ENCODE data around the gene APMAP.
"Not testable (repeated sequence)": the region's sequence is repeated elsewhere in the genome, so short reads cannot be mapped to it uniquely, and the experiment has no call there.

Gene APMAP

GRCh38 chr20:24930724-24931688 is 61.5 kb downstream of the APMAP start:
- DNase-seq, result not testable (repeated sequence)

DNA sequence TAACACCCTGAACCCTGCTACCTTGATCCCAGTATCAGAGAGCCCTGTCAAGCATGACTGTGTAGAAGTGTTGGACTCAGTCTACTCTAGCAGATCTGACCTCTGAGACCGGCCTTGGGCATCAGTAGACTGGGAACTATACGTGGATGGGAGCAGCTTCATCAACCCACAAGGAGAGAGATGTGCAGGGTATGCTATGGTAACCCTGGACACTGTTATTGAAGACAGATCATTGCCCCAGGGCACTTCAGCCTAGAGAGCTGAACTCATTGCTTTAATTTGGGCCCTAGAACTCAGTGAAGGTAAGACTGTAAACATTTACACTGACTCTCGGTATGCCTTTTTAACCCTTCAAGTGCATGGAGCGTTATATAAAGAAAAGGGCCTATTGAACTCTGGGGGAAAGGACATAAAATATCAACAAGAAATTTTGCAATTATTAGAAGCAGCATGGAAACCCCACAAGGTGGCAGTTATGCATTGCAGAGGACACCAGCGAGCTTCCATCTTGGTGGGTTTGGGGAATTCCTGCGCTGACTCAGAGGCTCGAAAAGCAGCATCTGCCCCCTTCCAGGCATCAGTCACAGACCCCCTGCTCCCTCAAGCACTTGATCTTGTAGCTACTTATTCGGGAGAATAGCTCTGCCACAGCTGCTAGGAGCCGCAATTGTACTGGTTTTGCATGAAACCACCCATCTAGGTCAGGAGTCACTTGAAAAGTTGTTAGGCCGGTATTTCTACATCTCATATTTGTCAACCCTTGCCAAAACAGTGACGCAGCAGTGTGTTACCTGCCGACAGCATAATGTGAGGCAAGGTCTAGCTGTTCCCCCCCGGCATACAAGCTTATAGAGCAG is 62.5 kb downstream of the APMAP start:
- DNase-seq, result not testable (repeated sequence)

DNA sequence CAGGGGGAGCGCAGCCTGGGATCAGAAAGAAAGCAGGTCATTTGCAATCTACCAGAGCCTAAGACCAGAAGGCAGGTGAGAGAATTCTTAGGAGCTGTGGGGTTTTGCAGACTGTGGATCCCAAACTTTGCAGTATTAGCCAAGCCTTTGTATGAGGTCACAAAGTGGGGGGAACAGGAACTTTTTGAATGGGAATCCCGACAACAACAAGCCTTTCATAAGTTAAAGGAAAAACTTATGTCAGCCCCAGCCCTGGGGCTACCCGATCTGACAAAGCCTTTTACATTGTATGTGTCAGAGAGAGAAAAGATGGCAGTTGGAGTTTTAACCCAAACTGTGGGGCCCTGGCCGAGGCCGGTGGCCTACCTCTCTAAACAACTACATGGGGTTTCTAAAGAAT is 63.3 kb downstream of the APMAP start:
- not testable (repeated sequence) for DNase-seq

DNA sequence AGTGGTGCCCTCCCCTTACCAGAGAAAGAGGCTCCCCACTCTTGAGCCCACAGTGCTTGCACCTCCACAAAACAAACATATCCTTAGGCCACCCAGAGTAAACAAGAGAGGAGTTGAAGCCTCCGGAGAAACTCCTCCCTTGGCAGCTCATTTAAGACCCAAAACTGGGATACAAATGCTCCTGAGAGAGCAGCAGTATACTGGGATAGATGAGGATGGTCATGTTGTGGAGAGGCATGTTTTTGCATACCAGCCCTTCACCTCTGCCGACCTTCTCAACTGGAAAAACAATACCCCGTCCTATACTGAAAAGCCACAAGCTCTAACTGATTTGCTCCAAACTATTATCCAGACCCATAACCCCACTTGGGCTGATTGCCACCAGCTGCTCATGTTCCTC is 71.8 kb downstream of the APMAP start:
- DNase-seq, result not testable (repeated sequence)

DNA sequence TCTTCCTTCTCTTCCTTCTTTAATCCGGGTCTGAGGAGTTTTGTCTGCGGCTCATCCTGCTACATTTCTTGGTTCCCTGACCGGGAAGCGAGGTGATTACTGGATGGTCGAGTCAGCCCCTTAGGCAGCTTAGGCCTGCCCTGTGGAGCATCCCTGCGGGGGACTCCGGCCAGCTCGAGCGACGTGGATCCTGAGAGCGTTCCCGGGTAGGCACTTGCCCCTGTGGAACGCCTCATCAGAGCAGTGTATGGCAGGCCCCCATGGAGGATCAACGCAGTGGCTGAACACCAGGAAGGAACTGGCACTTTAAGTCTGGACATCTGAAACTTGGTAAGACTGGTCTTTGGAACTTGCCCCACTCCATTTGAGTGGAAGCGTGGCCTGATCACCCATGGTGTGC is 72.9 kb downstream of the APMAP start:
- not testable (repeated sequence) for DNase-seq

DNA sequence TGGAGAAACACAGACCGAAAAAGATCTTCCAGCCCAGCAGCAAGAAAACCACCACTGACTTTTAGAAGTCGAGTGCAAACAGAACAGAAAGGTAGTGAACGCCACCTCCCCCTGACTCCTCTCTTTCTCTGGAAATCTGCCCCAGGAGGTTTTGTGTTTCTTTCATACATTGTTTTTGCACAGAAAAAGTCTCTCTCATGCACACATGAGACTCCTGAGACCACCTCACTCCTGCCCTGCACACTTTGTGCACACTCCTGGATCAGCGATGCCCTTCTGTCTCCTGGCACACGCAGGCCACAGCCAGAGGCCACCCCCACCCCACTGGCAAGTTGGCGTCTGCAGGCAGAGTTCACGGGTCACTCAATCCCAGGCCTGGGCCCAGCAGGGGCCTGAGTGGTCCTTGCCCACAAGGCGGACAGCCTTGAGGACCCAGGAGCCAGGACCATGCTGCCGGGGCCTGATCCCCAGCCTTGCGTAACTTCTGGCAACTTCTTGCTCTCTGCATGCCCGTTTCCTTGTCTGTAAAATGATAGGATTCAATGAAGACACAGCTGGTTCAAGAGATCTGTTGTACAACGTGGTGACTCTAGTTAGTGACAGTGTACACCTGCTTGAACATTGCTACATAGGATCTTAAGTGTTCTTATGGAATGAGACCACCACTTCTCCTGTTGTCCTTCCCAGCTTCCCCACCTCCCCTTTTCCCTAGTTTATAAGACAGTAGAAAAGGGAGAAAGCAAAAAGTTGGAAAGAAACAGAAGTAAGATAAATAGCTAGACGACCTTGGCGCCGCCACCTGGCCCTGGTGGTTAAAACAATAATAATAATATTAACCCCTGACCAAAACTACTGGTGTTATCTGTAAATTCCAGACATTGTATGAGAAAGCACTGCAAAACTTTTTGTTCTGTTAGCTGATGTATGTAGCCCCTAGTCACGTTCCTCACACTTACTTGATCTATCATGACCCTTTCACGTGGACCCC is 73.7 kb downstream of the APMAP start:
- no peak for DNase-seq

GRCh38 chr20:24917797-24918578 is 74.6 kb downstream of the APMAP start:
- peak in 12 of 14 donors; percentile 9 to 77 (median 46) for DNase-seq

DNA sequence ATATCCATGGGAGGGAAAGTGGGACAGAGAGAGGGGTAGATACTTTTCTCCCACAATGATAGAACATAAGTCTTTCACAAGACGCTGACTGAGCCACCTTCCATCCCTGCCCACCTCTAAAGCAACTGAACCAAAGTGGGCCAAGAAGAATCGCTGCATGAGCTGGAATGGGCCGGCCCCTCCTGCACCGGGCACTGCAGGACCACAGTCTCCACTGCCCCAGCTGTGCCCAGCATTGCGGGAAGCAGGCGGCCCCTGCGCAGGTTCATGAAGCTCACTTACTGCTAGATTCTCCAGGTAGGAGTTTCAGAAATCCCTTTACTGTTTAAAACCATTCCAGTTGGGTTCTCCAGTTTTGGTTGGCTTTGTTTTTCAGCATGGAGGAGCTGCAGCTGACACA is 75.5 kb downstream of the APMAP start:
- DNase-seq, result no peak

GRCh38 chr20:24916412-24916811 is 76.1 kb downstream of the APMAP start:
- no peak for DNase-seq

DNA sequence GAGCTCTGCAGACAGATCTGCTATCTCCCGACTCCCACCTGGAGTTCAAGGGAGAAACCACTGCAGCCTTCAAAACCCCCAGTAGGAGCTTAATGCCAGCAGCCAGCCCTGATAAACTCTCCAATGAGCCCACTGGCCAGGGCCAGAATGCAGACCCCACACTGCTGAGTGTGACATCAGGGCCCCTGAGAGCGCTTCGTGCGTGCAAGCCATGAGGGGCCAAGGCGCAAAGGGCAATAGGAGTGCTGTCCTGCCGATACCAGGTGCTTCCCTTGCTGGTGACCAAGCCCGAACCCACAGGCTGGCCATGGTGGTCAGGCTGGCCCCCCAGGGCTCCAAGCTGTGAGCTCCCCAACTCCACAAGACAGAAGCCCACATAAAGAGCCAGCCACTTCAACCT is 76.7 kb downstream of the APMAP start:
- DNase-seq, result no peak

GRCh38 chr20:24915440-24915839 is 77.1 kb downstream of the APMAP start:
- no peak for DNase-seq

DNA sequence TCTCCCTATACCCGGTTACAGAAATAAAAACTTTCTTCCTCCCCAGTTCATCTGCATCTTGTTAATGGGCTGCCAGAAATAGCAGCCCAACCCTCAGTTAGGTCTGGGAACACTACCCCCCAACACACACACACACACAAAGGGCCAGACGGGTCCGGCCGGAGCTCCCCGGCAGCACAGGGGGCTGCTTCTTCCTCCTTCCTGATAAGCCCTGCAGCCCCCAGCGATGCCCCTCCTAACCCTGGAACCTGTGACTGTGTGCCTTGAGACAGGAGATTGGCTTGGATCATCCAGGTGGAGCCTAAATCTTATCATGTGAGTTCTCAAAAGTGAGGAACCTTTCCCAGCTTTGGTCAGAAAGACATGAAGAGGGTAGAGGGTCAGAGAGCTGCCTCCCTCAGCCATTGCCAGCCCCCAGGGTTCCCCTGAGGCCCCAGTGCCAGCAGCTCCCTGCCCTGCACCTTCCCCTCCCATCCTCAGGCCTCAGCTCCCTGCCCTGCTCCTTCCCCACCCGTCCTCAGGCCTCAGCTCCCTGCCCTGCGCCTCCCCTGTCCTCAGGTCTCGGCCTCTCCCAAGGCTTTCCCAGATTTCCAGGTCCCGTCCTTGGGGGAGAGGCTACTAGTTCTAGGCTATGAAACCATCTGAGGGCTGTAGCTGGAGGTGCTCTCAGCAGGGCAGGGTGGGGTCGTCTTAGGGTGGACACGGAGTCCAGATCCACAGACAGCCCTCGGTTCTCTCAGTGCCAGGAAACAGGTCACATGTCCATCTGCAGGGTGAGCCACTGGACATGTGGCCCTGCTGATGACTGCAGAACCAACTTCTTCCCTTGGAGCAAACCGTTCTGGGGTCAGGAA is 77.9 kb downstream of the APMAP start:
- DNase-seq, result no peak

- no peak for DNase-seq
Measured at GRCh38 chr20:24913076-24913628, 79.4 kb downstream of the APMAP start.
